Fibroblast of the aortic adventitia (primary cell): Measurements from ENCODE around the gene ITSN2. TPM values are rescaled to one million over a fixed set of nuclear protein-coding genes. Genes with fewer than 3 reads are reported as not detected.
"Not testable (repeated sequence)": the region's sequence is repeated elsewhere in the genome, so short reads cannot be mapped to it uniquely, and the experiment has no call there.

ENCODE experiments used
- DNase-seq: peaks from one replicate; pipeline ENCODE4 v3.0.0-alpha.2; 2010; ENCODE audit warnings: low read depth
- H3K4me3 ChIP-seq: 2 replicates; pipeline ENCODE4 v1.5.1; 2011; ENCODE audit warnings: low read depth, mild to moderate bottlenecking, control low read depth, low read length, moderate library complexity
- total RNA-seq: library from RNA; depleted of rRNA; stranded (reverse); fragments of >200 nt; gene quantifications from 2 replicates; pipeline ENCODE4 v1.2.3, GENCODE V29; 2012; ENCODE audit warnings: low replicate concordance
- TF ChIP-seq, protein P1 (sequence below): IDR thresholded peaks from 2 replicates; pipeline ENCODE4 v1.5.1; 2011; ENCODE audit warnings: mild to moderate bottlenecking, low read length, control low read depth, inconsistent platforms; ENCODE audit not compliant: insufficient read depth

ITSN2 gene
- total RNA-seq, 1 donor = 32.4 TPM

DNA sequence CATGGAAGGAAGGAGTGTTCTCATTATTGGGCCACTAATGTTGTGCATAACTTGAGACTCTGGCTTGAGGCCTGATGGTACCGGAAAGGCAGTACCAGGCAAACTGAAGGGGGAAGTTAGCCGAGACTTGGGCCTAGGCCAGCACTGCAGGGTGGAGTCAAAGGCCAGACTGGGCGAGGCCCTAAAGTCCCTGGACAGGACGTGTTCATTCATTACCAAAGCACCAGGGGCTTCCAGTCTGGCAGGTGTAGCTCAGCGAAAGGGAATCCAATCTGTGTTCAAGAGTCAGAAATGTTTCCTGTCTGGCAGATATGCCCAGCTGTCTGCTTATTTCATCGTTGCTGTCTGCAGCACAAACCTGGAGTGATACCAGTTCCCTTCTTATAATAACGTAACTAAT is 4.7 kb upstream of the ITSN2 start:
- TF ChIP-seq, protein P1, sequence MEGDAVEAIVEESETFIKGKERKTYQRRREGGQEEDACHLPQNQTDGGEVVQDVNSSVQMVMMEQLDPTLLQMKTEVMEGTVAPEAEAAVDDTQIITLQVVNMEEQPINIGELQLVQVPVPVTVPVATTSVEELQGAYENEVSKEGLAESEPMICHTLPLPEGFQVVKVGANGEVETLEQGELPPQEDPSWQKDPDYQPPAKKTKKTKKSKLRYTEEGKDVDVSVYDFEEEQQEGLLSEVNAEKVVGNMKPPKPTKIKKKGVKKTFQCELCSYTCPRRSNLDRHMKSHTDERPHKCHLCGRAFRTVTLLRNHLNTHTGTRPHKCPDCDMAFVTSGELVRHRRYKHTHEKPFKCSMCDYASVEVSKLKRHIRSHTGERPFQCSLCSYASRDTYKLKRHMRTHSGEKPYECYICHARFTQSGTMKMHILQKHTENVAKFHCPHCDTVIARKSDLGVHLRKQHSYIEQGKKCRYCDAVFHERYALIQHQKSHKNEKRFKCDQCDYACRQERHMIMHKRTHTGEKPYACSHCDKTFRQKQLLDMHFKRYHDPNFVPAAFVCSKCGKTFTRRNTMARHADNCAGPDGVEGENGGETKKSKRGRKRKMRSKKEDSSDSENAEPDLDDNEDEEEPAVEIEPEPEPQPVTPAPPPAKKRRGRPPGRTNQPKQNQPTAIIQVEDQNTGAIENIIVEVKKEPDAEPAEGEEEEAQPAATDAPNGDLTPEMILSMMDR = no peak
- peak; percentile 65 for DNase-seq
- no peak overlapping the region for H3K4me3 ChIP-seq

GRCh38 chr2:24363301-24363700 is 3.0 kb upstream of the ITSN2 start:
- TF ChIP-seq, protein P1 = no peak
- no peak overlapping the region for H3K4me3 ChIP-seq
- no peak for DNase-seq

GRCh38 chr2:24362253-24362652 is 1.9 kb upstream of the ITSN2 start:
- no peak overlapping the region for H3K4me3 ChIP-seq
- TF ChIP-seq, protein P1 = no peak
- no peak for DNase-seq

GRCh38 chr2:24360963-24361330 is 611 bp upstream of the ITSN2 start:
- no peak for DNase-seq
- TF ChIP-seq, protein P1 = no peak
- H3K4me3 ChIP-seq = peak overlapping the region; percentile 83

DNA sequence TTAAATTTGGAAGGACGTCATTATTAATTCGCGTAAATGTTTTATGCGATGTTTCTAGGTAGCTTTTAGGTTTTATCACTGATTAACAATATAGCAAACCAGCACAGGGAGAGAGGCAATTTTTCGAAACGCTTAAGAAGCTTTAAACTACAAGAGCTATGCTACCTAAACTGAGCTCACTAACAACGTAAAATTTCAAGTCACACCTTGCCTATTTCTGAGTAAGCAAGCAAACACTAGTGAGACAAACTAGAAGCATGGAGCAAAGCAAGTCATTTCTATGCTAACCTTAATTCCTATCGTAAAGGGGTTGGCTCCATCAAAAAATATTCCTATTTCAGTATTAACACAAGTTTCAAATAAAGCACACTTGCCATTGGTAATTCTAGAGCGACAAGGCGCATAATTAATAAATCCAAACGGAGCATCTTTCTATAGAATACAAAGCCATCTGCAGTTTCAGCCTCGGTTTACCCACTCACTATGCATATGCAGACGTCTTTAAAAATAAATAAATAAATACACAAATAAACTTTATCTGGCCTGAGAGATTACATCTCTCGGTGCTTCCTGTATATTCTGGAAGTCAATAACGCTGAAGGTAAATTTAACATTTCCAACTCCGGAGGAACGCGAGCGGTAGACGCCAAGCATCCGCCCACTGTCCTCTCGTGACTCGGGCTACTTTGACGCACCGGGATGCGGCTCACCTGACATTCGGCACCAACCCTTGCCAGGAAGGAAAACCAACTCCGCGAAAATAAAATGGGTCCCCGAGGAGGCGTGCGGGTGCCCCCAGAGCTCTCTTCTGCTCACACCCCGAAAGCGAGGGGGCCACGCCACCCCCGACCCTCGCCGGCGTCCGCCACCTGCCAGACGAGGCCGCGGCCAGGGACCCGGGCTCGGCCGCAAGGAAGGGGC is 947 bp downstream of the ITSN2 start:
- H3K4me3 ChIP-seq = peak overlapping the region; percentile 83
- DNase-seq = peak; percentile 15
- TF ChIP-seq, protein P1 = no peak

GRCh38 chr2:24357767-24358166 is 2.6 kb downstream of the ITSN2 start:
- H3K4me3 ChIP-seq, DNase-seq: not testable (repeated sequence)

DNA sequence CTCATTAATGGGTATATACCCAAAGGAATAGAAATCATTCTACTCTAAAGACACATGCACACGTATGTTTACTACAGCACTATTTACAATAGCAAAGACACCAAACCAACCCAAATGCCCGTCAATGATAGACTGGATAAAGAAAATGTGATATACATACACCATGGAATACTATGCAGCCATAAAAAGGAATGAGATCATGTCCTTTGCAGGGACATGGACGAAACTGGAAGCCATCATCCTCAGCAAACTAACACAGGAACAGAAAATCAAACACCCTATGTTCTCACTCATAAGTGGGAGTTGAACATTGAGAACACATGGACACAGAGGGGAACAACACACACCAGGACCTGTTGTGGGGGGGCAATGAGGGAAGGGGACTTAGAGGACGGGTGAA is 3.2 kb downstream of the ITSN2 start:
- not testable (repeated sequence) for DNase-seq, H3K4me3 ChIP-seq

DNA sequence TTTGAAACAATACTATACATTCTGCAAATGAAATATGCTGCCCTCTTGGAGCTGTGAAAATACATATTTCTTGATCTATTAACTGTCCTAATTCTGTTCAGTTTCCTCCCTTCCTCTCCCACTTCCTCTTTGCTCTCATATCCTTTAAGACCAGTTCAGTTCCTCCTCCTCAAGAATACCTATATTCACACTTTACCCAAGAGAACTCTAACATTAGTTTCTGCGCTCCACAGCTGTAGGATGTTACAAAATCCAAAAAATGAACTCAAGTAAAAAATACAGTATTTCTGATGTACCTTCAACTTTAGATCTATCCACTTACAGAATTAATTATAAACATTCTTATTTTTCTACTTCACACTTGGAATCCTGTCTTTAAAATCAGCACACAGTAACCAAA is 5.4 kb downstream of the ITSN2 start:
- TF ChIP-seq, protein P1 = no peak
- DNase-seq = no peak
- no peak overlapping the region for H3K4me3 ChIP-seq
